GM23338 (cell line): ENCODE measurements around the gene ARHGEF17. TPM values are rescaled to one million over a fixed set of nuclear protein-coding genes. Genes with fewer than 3 reads are reported as not detected.

Source experiments
- ATAC-seq: fragments of 200-7000 bp; cut with Tn5 transposase; 3 replicates; pipeline ENCODE4 v1.9.1; 2020
- DNase-seq: peaks from one replicate; pipeline ENCODE4 v3.0.0-alpha.2; 2015; ENCODE audit warnings: low spot score
- H2AFZ ChIP-seq: fragments of 200-600 bp; sonication (generic); 2 replicates; pipeline ENCODE4 v1.8.0; 2016; ENCODE audit warnings: antibody characterized with exemption, mild to moderate bottlenecking, moderate library complexity
- H3F3A ChIP-seq: fragments of 200-600 bp; sonication (generic); replicated peaks from 2 replicates; pipeline ENCODE4 v1.8.0; 2017; ENCODE audit warnings: antibody characterized with exemption, mixed run types, low read depth
- H3K27ac ChIP-seq: fragments of 200-600 bp; sonication (generic); 2 replicates; pipeline ENCODE4 v1.6.1; 2016; ENCODE audit warnings: low read depth
- H3K27me3 ChIP-seq: fragments of 200-600 bp; sonication (generic); 2 replicates; pipeline ENCODE4 v1.8.0; 2016; ENCODE audit warnings: mild to moderate bottlenecking, mixed run types, moderate library complexity; ENCODE audit not compliant: insufficient read depth
- H3K36me3 ChIP-seq: fragments of 200-600 bp; sonication (generic); 2 replicates; pipeline ENCODE4 v1.8.0; 2016; ENCODE audit warnings: mild to moderate bottlenecking; ENCODE audit not compliant: insufficient read depth
- H3K4me1 ChIP-seq: fragments of 200-600 bp; sonication (generic); 2 replicates; pipeline ENCODE4 v1.8.0; 2016; ENCODE audit warnings: mild to moderate bottlenecking, moderate library complexity; ENCODE audit not compliant: insufficient read depth
- H3K4me2 ChIP-seq: fragments of 200-600 bp; sonication (generic); 2 replicates; pipeline ENCODE4 v1.7.1; 2017; ENCODE audit warnings: mixed run types
- H3K4me3 ChIP-seq: fragments of 200-600 bp; sonication (generic); 2 replicates; pipeline ENCODE4 v1.6.1; 2016; ENCODE audit warnings: mixed run types
- H3K79me2 ChIP-seq: fragments of 200-600 bp; sonication (generic); replicated peaks from 2 replicates; pipeline ENCODE4 v1.8.0; 2017; ENCODE audit warnings: mild to moderate bottlenecking; ENCODE audit not compliant: insufficient read depth
- H3K9me2 ChIP-seq: fragments of 200-600 bp; sonication (generic); 2 replicates; pipeline ENCODE4 v1.8.0; 2017; ENCODE audit not compliant: insufficient read depth
- H4K20me1 ChIP-seq: fragments of 200-600 bp; sonication (generic); replicated peaks from 2 replicates; pipeline ENCODE4 v1.8.0; 2017; ENCODE audit warnings: mild to moderate bottlenecking; ENCODE audit not compliant: insufficient read depth
- H3K27ac Mint-ChIP-seq: 2 replicates; pipeline ENCODE4 v1.8.0; 2020; ENCODE audit warnings: inconsistent platforms, mild to moderate bottlenecking, moderate library complexity, mixed read lengths
- H3K27me3 Mint-ChIP-seq: 3 replicates; pipeline ENCODE4 v1.8.0; 2022; ENCODE audit warnings: low read depth, mild to moderate bottlenecking, moderate library complexity, mixed read lengths, inconsistent platforms; ENCODE audit not compliant: insufficient read depth, poor library complexity
- H3K36me3 Mint-ChIP-seq: 3 replicates; pipeline ENCODE4 v1.8.0; 2021; ENCODE audit warnings: low read depth, mild to moderate bottlenecking, inconsistent platforms, moderate library complexity, mixed read lengths
- H3K4me1 Mint-ChIP-seq: 3 replicates; pipeline ENCODE4 v1.8.0; 2020; ENCODE audit warnings: mild to moderate bottlenecking, inconsistent platforms, mixed read lengths
- H3K4me3 Mint-ChIP-seq: 3 replicates; pipeline ENCODE4 v1.8.0; 2021; ENCODE audit warnings: moderate library complexity, mild to moderate bottlenecking, inconsistent platforms, mixed read lengths
- H3K9me3 Mint-ChIP-seq: 3 replicates; pipeline ENCODE4 v1.8.0; 2020; ENCODE audit warnings: moderate library complexity, mild to moderate bottlenecking, inconsistent platforms, mixed read lengths
- EZH2phosphoT487 ChIP-seq: fragments of 200-600 bp; sonication (generic); IDR thresholded peaks from one replicate; pipeline ENCODE4 v1.8.1; 2018; ENCODE audit warnings: antibody characterized with exemption; ENCODE audit not compliant: unreplicated experiment
- NANOG ChIP-seq: IDR thresholded peaks from 2 replicates; pipeline ENCODE4 v1.6.1; 2016; ENCODE audit warnings: antibody characterized with exemption, borderline replicate concordance
- POLR2AphosphoS5 ChIP-seq: IDR thresholded peaks from 2 replicates; pipeline ENCODE4 v1.6.1; 2016; ENCODE audit warnings: antibody characterized with exemption, low read depth
- STAT1 ChIP-seq: IDR thresholded peaks from one replicate; pipeline ENCODE4 v1.6.1; 2016; ENCODE audit warnings: antibody characterized with exemption; ENCODE audit not compliant: unreplicated experiment
- ZNF114 ChIP-seq: fragments of 250-450 bp; sonication (Bioruptor Pico); IDR thresholded peaks from 2 replicates; pipeline ENCODE4 v1.5.0; 2020; ENCODE audit warnings: mild to moderate bottlenecking, moderate library complexity
- ZNF331 ChIP-seq: fragments of 250-450 bp; sonication (Bioruptor Pico); IDR thresholded peaks from 2 replicates; pipeline ENCODE4 v1.5.0; 2020; ENCODE audit warnings: low read depth, mild to moderate bottlenecking, moderate library complexity
- polyA plus RNA-seq: library from polyadenylated mRNA; unstranded; fragments of >200 nt; fragmentation: Nextera tagmentation; extraction: Ambion mirVana; gene quantifications from 2 replicates; pipeline ENCODE4 v1.2.1, GENCODE V29; 2016
- total RNA-seq: library from RNA; depleted of rRNA; stranded (reverse); fragments of >200 nt; shearing (Covaris generic); gene quantifications from 2 replicates; pipeline ENCODE4 v1.2.3, GENCODE V29; 2014
- TF ChIP-seq, protein P1 (sequence below), 2 experiments: fragments of 200-600 bp in 1 of 2; sonication (generic) in 1 of 2; conservative IDR thresholded peaks; 2 replicates each; pipeline versions ENCODE4 v1.5.1 to v1.6.1; 2016 to 2017; ENCODE audit warnings: antibody characterized with exemption in 2 of 2, low read depth in 2 of 2, mild to moderate bottlenecking in 2 of 2, moderate library complexity in 1 of 2
- TF ChIP-seq, protein P2 (sequence below): IDR thresholded peaks from 2 replicates; pipeline ENCODE4 v1.6.1; 2016; ENCODE audit warnings: antibody characterized with exemption
- TF ChIP-seq, protein P3 (sequence below): IDR thresholded peaks from one replicate; pipeline ENCODE4 v1.6.1; 2018; ENCODE audit warnings: antibody characterized with exemption; ENCODE audit not compliant: unreplicated experiment
- TF ChIP-seq, protein P4 (sequence below): fragments of 250-450 bp; sonication (Bioruptor Pico); IDR thresholded peaks from 2 replicates; pipeline ENCODE4 v1.5.0; 2020; ENCODE audit warnings: mild to moderate bottlenecking, moderate library complexity

ARHGEF17 gene
- total and polyA plus RNA-seq, 2 experiments from 2014 or later: 2.9 to 15.0 TPM

DNA sequence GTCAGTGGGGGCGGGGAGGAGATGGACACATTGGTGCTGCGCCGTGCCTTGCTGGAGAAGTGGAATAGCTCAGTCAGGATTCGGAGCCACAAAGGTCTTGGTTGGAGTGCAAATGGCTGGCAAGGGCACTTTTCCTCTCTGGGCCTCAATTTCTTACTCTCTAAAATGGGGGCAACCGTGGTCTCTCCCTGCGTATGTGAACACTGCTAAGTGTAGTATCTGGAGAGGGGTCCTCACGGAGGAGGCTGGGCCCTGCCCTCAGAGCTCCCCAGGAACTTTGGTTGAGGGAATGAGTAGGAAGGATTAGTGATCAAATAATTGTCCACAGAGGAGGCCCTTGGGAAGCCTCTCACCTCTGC is 35.4 kb upstream of the ARHGEF17 start (continued):
- TF ChIP-seq, protein P1, sequence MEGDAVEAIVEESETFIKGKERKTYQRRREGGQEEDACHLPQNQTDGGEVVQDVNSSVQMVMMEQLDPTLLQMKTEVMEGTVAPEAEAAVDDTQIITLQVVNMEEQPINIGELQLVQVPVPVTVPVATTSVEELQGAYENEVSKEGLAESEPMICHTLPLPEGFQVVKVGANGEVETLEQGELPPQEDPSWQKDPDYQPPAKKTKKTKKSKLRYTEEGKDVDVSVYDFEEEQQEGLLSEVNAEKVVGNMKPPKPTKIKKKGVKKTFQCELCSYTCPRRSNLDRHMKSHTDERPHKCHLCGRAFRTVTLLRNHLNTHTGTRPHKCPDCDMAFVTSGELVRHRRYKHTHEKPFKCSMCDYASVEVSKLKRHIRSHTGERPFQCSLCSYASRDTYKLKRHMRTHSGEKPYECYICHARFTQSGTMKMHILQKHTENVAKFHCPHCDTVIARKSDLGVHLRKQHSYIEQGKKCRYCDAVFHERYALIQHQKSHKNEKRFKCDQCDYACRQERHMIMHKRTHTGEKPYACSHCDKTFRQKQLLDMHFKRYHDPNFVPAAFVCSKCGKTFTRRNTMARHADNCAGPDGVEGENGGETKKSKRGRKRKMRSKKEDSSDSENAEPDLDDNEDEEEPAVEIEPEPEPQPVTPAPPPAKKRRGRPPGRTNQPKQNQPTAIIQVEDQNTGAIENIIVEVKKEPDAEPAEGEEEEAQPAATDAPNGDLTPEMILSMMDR (conservative IDR thresholded peaks at IDR 0.05; ENCODE audit: low read depth in 2 of 2): no peak

DNA sequence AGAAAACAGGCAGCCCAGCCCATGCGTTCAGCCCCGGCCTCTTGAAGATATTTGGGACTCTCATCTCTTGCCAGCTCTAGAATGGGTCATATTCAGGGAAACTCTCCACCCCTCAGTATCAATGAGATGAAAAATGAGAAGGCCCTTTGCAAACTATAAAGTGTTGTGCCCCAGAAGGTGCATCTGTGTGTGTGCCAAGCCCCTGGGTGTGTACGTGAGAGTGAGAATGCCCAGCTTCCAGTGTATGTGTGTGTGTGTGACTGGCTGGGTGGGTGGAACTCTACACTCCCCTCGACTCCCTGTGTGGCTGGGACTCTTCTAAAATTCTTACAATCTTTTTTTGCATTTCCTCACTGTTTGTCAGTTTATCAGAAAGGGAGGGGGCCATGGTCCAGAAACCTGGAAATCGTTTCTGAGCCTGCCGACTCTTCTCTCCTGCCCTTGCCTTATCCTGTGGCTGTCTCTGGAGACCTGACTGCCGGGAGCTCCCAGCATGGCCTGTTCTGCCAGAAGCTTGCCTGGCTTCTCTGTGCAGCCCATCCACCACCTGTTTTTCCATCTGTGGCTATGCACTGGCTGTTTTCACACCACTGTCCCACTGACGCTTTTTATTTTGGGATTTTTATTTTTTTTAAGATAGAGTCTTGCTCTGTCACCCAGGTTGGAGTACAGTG is 34.7 kb upstream of the ARHGEF17 start:
- Histone ChIP-seq H3K27me3 (no peaks in the 10 kb centered on the region), H4K20me1 (no peaks in the 10 kb centered on the region), H2AFZ (no peak overlapping the region), H3K4me3 (no peak overlapping the region), H3K36me3 (no peaks in the 10 kb centered on the region), H3K9me2 (no peaks in the 10 kb centered on the region), H3K4me2 (no peak overlapping the region), H3K4me1 (peaks cover 8% of the 10 kb centered on the region; the same call in 1 of the 2 replicates), H3K27ac (no peak overlapping the region), H3K79me2 (no peaks in the 10 kb centered on the region), H3F3A (no peaks in the 10 kb centered on the region)
- TF ChIP-seq, protein P2, sequence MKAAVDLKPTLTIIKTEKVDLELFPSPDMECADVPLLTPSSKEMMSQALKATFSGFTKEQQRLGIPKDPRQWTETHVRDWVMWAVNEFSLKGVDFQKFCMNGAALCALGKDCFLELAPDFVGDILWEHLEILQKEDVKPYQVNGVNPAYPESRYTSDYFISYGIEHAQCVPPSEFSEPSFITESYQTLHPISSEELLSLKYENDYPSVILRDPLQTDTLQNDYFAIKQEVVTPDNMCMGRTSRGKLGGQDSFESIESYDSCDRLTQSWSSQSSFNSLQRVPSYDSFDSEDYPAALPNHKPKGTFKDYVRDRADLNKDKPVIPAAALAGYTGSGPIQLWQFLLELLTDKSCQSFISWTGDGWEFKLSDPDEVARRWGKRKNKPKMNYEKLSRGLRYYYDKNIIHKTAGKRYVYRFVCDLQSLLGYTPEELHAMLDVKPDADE: no peak
- no peak for TF ChIP-seq STAT1
- TF ChIP-seq NANOG: no peak
- TF ChIP-seq, protein P3, sequence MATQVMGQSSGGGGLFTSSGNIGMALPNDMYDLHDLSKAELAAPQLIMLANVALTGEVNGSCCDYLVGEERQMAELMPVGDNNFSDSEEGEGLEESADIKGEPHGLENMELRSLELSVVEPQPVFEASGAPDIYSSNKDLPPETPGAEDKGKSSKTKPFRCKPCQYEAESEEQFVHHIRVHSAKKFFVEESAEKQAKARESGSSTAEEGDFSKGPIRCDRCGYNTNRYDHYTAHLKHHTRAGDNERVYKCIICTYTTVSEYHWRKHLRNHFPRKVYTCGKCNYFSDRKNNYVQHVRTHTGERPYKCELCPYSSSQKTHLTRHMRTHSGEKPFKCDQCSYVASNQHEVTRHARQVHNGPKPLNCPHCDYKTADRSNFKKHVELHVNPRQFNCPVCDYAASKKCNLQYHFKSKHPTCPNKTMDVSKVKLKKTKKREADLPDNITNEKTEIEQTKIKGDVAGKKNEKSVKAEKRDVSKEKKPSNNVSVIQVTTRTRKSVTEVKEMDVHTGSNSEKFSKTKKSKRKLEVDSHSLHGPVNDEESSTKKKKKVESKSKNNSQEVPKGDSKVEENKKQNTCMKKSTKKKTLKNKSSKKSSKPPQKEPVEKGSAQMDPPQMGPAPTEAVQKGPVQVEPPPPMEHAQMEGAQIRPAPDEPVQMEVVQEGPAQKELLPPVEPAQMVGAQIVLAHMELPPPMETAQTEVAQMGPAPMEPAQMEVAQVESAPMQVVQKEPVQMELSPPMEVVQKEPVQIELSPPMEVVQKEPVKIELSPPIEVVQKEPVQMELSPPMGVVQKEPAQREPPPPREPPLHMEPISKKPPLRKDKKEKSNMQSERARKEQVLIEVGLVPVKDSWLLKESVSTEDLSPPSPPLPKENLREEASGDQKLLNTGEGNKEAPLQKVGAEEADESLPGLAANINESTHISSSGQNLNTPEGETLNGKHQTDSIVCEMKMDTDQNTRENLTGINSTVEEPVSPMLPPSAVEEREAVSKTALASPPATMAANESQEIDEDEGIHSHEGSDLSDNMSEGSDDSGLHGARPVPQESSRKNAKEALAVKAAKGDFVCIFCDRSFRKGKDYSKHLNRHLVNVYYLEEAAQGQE: no peak
- TF ChIP-seq EZH2phosphoT487: no peak
- no peak for TF ChIP-seq ZNF331 (CRISPR knock-in tag)
- no peak for TF ChIP-seq ZNF114
- TF ChIP-seq, protein P4, sequence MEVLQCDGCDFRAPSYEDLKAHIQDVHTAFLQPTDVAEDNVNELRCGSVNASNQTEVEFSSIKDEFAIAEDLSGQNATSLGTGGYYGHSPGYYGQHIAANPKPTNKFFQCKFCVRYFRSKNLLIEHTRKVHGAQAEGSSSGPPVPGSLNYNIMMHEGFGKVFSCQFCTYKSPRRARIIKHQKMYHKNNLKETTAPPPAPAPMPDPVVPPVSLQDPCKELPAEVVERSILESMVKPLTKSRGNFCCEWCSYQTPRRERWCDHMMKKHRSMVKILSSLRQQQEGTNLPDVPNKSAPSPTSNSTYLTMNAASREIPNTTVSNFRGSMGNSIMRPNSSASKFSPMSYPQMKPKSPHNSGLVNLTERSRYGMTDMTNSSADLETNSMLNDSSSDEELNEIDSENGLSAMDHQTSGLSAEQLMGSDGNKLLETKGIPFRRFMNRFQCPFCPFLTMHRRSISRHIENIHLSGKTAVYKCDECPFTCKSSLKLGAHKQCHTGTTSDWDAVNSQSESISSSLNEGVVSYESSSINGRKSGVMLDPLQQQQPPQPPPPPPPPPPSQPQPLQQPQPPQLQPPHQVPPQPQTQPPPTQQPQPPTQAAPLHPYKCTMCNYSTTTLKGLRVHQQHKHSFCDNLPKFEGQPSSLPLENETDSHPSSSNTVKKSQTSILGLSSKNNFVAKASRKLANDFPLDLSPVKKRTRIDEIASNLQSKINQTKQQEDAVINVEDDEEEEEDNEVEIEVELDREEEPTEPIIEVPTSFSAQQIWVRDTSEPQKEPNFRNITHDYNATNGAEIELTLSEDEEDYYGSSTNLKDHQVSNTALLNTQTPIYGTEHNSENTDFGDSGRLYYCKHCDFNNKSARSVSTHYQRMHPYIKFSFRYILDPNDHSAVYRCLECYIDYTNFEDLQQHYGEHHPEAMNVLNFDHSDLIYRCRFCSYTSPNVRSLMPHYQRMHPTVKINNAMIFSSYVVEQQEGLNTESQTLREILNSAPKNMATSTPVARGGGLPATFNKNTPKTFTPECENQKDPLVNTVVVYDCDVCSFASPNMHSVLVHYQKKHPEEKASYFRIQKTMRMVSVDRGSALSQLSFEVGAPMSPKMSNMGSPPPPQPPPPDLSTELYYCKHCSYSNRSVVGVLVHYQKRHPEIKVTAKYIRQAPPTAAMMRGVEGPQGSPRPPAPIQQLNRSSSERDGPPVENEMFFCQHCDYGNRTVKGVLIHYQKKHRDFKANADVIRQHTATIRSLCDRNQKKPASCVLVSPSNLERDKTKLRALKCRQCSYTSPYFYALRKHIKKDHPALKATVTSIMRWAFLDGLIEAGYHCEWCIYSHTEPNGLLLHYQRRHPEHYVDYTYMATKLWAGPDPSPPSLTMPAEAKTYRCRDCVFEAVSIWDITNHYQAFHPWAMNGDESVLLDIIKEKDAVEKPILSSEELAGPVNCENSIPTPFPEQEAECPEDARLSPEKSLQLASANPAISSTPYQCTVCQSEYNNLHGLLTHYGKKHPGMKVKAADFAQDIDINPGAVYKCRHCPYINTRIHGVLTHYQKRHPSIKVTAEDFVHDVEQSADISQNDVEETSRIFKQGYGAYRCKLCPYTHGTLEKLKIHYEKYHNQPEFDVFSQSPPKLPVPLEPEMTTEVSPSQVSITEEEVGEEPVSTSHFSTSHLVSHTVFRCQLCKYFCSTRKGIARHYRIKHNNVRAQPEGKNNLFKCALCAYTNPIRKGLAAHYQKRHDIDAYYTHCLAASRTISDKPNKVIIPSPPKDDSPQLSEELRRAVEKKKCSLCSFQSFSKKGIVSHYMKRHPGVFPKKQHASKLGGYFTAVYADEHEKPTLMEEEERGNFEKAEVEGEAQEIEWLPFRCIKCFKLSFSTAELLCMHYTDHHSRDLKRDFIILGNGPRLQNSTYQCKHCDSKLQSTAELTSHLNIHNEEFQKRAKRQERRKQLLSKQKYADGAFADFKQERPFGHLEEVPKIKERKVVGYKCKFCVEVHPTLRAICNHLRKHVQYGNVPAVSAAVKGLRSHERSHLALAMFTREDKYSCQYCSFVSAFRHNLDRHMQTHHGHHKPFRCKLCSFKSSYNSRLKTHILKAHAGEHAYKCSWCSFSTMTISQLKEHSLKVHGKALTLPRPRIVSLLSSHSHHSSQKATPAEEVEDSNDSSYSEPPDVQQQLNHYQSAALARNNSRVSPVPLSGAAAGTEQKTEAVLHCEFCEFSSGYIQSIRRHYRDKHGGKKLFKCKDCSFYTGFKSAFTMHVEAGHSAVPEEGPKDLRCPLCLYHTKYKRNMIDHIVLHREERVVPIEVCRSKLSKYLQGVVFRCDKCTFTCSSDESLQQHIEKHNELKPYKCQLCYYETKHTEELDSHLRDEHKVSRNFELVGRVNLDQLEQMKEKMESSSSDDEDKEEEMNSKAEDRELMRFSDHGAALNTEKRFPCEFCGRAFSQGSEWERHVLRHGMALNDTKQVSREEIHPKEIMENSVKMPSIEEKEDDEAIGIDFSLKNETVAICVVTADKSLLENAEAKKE (CRISPR knock-in tag): no peak
- TF ChIP-seq POLR2AphosphoS5: no peak
- Mint-ChIP-seq H3K27me3 (peaks cover 14% of the 10 kb centered on the region), H3K27ac (no peak overlapping the region), H3K4me1 (peaks cover 43% of the 10 kb centered on the region), H3K36me3 (no peaks in the 10 kb centered on the region), H3K4me3 (no peak overlapping the region), H3K9me3 (no peaks in the 10 kb centered on the region)
- DNase-seq (no peak), ATAC-seq (no peak)
